Activated CD8-positive, alpha-beta memory T cell treated with anti-CD3 and anti-CD28 coated beads for 4 hours (primary cell): Measurements from ENCODE around the gene HSPA6.
"Not testable (repeated sequence)": the region's sequence is repeated elsewhere in the genome, so short reads cannot be mapped to it uniquely, and the experiment has no call there.

Experiments used
- DNase-seq, 2 donors: peaks; one replicate each; pipeline ENCODE4 v3.0.0-alpha.2; 2020; ENCODE audit warnings: low read depth in 2 of 2

Gene HSPA6

GRCh38 chr1:161532644-161533567 is 8.6 kb downstream of the HSPA6 start:
- not testable (repeated sequence) for DNase-seq

GRCh38 chr1:161537068-161537669 is 12.8 kb downstream of the HSPA6 start:
- not testable (repeated sequence) for DNase-seq

- not testable (repeated sequence) for DNase-seq
These were observed 14.7 kb downstream of the HSPA6 start for GRCh38 chr1:161538925-161539479.

- peak; percentile 85 to 90 for DNase-seq
These were observed 15.6 kb downstream of the HSPA6 start for GRCh38 chr1:161539731-161540569.

- DNase-seq: not testable (repeated sequence)
These were observed 16.2 kb downstream of the HSPA6 start for GRCh38 chr1:161540570-161540960.

- not testable (repeated sequence) for DNase-seq
These were observed 17.8 kb downstream of the HSPA6 start for GRCh38 chr1:161542091-161542559.

GRCh38 chr1:161543125-161543524 is 18.8 kb downstream of the HSPA6 start:
- DNase-seq: not testable (repeated sequence)

- not testable (repeated sequence) for DNase-seq
These were observed 20.8 kb downstream of the HSPA6 start for GRCh38 chr1:161545005-161545731.

GRCh38 chr1:161547995-161548741 is 23.8 kb downstream of the HSPA6 start:
- not testable (repeated sequence) for DNase-seq

- not testable (repeated sequence) for DNase-seq
These were observed 24.5 kb downstream of the HSPA6 start for GRCh38 chr1:161548749-161549406.

- DNase-seq: no peak
These were observed 25.3 kb downstream of the HSPA6 start, which contains the start of gene FCGR3A for GRCh38 chr1:161549652-161550051. FCGR3A (minus strand) TSS chr1:161549818; CDS start chr1:161549736, 82 bp downstream.

- not testable (repeated sequence) for DNase-seq
These were observed 26.6 kb downstream of the HSPA6 start for GRCh38 chr1:161550942-161551341.

- not testable (repeated sequence) for DNase-seq
These were observed 29.3 kb downstream of the HSPA6 start for GRCh38 chr1:161553631-161554030.

- not testable (repeated sequence) for DNase-seq
These were observed 30.0 kb downstream of the HSPA6 start for GRCh38 chr1:161554340-161554739.

- not testable (repeated sequence) for DNase-seq
These were observed 30.6 kb downstream of the HSPA6 start for GRCh38 chr1:161554815-161555417.

- DNase-seq: not testable (repeated sequence)
These were observed 31.8 kb downstream of the HSPA6 start for GRCh38 chr1:161556143-161556542.

GRCh38 chr1:161556990-161557389 is 32.6 kb downstream of the HSPA6 start:
- not testable (repeated sequence) for DNase-seq

- not testable (repeated sequence) for DNase-seq
These were observed 33.4 kb downstream of the HSPA6 start for GRCh38 chr1:161557506-161558450.
